HL-60/S4 treated with phorbol 12-myristate 13-acetate at 8.2 ng/mL for 4 days and 3 days (cell line): ENCODE data around the gene PIK3IP1.

ENCODE experiments used
- in situ Hi-C: fragments of 300-500 bp; cut with MboI; formaldehyde crosslinking; loops from 2 replicates; pipeline ENCODE4 v1.15.0; 2022; ENCODE audit warnings: low sequenced_read_pairs

PIK3IP1 gene

DNA sequence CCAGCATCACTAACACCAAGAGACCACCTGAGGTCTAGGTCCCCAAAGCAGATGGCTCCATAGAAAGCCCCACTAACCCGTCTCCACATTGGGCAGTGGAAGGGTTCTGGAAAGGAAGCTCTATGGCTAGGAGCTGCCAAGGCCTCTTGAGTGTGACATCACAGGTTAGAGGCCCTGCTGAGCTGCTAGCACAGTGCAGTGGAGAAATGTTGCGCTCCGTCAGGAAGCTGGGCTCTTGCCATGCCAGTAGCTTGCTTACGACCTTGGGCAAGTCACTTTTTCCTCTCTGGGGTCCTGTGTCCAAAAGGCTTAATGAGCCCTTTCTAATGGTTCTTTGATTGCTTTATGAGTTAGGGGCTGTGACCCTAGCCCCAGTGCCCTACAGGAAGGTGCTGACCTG, 10.6 kb downstream of the PIK3IP1 start:
- in situ Hi-C loops: no loop called here

DNA sequence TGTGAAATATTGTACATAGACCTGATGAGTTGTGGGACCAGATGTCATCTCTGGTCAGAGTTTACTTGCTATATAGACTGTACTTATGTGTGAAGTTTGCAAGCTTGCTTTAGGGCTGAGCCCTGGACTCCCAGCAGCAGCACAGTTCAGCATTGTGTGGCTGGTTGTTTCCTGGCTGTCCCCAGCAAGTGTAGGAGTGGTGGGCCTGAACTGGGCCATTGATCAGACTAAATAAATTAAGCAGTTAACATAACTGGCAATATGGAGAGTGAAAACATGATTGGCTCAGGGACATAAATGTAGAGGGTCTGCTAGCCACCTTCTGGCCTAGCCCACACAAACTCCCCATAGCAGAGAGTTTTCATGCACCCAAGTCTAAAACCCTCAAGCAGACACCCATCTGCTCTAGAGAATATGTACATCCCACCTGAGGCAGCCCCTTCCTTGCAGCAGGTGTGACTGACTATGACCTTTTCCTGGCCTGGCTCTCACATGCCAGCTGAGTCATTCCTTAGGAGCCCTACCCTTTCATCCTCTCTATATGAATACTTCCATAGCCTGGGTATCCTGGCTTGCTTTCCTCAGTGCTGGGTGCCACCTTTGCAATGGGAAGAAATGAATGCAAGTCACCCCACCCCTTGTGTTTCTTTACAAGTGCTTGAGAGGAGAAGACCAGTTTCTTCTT, 12.3 kb downstream of the PIK3IP1 start:
- in situ Hi-C loops: no loop called here

DNA sequence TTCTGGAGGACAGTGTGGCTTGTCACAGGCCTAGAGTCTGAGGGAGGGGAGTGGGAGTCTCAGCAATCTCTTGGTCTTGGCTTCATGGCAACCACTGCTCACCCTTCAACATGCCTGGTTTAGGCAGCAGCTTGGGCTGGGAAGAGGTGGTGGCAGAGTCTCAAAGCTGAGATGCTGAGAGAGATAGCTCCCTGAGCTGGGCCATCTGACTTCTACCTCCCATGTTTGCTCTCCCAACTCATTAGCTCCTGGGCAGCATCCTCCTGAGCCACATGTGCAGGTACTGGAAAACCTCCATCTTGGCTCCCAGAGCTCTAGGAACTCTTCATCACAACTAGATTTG, 13.0 kb downstream of the PIK3IP1 start:
- in situ Hi-C loops: no loop called here

DNA sequence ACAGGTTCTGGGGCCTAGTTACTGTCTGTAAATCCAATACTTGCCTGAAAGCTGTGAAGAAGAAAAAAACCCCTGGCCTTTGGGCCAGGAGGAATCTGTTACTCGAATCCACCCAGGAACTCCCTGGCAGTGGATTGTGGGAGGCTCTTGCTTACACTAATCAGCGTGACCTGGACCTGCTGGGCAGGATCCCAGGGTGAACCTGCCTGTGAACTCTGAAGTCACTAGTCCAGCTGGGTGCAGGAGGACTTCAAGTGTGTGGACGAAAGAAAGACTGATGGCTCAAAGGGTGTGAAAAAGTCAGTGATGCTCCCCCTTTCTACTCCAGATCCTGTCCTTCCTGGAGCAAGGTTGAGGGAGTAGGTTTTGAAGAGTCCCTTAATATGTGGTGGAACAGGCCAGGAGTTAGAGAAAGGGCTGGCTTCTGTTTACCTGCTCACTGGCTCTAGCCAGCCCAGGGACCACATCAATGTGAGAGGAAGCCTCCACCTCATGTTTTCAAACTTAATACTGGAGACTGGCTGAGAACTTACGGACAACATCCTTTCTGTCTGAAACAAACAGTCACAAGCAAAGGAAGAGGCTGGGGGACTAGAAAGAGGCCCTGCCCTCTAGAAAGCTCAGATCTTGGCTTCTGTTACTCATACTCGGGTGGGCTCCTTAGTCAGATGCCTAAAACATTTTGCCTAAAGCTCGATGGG, 13.5 kb downstream of the PIK3IP1 start:
- in situ Hi-C loops: no loop called here

DNA sequence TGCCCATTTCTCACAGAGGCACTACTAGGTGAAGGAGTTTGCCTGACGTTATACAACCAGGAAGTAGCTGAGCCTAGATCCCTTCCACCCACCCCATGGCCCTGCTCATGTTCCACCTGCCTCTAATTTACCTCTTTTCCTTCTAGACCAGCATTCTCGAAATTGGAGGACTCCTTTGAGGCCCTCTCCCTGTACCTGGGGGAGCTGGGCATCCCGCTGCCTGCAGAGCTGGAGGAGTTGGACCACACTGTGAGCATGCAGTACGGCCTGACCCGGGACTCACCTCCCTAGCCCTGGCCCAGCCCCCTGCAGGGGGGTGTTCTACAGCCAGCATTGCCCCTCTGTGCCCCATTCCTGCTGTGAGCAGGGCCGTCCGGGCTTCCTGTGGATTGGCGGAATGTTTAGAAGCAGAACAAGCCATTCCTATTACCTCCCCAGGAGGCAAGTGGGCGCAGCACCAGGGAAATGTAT, 14.1 kb downstream of the PIK3IP1 start:
- in situ Hi-C loops: no loop called here

DNA sequence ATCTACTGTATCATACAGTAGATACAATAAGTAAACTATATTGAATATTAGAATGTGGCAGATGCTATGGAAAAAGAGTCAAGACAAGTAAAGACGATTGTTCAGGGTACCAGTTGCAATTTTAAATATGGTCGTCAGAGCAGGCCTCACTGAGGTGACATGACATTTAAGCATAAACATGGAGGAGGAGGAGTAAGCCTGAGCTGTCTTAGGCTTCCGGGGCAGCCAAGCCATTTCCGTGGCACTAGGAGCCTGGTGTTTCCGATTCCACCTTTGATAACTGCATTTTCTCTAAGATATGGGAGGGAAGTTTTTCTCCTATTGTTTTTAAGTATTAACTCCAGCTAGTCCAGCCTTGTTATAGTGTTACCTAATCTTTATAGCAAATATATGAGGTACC, 14.5 kb downstream of the PIK3IP1 start:
- in situ Hi-C loops: no loop called here

DNA sequence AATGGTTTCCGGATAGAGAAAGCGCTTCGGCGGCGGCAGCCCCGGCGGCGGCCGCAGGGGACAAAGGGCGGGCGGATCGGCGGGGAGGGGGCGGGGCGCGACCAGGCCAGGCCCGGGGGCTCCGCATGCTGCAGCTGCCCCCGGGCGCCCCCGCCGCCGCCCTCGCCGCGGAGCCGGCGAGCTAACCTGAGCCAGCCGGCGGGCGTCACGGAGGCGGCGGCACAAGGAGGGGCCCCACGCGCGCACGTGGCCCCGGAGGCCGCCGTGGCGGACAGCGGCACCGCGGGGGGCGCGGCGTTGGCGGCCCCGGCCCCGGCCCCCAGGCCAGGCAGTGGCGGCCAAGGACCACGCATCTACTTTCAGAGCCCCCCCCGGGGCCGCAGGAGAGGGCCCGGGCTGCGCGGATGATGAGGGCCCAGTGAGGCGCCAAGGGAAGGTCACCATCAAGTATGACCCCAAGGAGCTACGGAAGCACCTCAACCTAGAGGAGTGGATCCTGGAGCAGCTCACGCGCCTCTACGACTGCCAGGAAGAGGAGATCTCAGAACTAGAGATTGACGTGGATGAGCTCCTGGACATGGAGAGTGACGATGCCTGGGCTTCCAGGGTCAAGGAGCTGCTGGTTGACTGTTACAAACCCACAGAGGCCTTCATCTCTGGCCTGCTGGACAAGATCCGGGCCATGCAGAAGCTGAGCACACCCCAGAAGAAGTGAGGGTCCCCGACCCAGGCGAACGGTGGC, 15.7 kb downstream of the PIK3IP1 start:
- in situ Hi-C loops: no loop called here

DNA sequence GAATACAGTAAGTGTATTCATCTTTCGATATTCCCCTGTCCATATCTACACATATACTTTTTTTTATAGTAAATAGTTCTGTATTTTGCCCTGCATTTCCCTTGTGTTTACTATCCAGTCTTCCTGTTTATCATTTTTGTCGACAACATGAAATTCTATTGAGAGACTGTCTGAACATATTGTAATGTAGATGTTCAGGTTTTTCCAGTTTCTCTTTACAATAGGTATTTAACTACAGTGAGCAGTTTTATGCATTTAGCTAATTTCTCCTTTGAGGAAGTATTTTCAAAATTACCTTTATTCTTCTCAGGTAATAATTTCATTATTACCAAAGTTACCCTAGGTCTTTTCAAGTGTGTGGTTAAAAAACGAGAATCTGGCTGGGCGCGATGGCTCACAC, 16.7 kb downstream of the PIK3IP1 start:
- in situ Hi-C loops: no loop called here

DNA sequence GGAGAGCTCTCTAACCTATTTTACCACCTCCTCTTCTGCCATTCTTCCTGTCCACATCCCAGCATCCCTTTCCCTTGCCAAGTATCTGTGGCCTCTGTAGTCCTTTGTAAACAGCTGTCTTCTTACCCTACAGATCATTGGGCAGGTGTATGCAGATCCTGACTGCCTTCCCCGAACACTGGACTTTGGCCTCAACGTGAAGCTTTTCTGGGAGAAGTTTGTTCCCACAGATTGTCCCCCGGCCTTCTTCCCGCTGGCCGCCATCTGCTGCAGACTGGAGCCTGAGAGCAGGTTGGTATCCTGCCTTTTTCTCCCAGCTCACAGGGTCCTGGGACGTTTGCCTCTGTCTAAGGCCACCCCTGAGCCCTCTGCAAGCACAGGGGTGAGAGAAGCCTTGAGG, 17.3 kb downstream of the PIK3IP1 start:
- in situ Hi-C loops: no loop called here

DNA sequence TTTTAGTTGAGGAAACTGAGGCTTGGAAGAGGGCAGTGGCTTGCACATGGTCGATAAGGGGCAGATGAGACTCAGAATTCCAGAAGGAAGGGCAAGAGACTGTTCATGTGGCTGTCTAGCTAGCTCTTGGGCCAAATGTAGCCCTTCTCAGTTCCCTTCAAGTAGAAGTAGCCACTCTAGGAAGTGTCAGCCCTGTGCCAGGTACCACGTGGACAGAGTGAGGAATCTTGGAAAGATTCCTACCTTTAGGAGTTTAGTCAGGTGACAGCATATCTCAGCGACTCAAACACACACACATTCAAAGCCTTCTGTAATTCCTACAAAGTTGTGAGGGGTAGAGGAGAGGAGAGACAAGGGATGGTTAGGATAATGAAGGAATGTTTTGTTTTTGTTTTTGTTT, 18.3 kb downstream of the PIK3IP1 start:
- in situ Hi-C loops: no loop called here

DNA sequence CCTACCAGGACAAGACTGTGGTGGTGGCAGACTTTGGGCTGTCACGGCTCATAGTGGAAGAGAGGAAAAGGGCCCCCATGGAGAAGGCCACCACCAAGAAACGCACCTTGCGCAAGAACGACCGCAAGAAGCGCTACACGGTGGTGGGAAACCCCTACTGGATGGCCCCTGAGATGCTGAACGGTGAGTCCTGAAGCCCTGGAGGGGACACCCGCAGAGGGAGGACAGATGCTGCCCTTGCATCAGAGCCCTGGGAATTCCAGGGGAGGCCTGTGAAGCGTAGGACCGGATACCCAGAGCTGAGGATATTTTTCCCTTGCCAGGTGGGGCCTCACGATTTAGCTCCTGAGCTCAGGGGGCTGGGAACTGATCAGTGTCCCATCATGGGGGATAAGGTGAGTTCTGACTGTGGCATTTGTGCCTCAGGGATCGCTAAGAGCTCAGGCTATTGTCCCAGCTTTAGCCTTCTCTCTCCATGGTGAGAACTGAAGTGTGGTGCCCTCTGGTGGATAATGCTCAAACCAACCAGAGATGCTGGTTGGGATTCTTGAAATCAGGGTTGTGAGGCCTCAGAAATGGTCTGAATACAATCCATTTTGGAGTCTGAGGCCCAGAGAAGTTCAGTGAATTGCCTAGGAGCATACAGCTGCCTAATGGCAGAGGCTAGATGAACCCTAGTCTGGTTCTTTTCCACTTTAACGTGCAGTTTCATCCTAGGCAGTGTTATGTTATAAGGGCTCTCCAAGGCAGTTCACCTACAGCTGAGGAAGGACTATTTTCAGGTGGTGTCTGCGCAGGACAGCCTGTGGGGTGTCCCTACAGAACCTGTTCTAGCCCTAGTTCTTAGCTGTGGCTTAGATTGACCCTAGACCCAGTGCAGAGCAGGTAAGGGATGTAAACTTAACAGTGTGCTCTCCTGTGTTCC, 19.5 kb downstream of the PIK3IP1 start:
- in situ Hi-C loops: no loop called here

DNA sequence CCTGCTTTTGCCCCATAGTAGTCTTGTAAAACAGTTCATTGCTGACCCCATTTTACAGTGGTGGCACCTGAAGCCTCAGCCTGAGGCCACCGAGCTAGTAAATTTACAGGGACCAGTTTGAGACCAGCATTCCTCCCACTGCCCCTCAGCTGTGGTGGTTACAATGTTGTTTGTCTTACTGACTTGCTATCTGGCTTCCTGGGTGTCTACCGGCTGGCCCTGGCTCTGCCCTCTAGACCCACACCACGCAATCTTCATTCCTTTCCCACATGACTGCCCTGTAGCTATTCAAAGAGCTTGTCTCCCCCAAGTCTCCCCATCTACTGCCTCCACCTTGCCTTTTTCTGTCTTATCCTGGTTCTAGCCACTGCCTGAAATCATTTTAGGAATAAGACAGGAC, 20.8 kb downstream of the PIK3IP1 start:
- in situ Hi-C loops: no loop called here

DNA sequence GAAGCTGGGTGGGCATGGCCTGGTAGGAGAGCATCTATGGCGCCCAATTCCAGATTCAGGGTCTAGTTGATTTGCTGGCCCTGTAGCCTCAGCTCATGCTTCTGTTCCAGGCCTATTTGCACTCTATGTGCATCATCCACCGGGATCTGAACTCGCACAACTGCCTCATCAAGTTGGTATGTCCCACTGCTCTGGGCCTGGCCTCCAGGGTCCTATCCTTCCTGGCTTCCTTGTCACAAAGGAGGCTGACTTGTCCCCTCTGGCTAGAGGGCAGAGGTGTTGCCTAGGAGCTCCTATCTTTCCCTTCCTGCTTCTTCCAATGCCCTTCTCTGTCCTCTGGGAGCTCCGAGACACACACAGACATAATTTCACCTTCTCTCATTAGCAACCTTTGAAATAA, 21.3 kb downstream of the PIK3IP1 start:
- in situ Hi-C loops: no loop called here

DNA sequence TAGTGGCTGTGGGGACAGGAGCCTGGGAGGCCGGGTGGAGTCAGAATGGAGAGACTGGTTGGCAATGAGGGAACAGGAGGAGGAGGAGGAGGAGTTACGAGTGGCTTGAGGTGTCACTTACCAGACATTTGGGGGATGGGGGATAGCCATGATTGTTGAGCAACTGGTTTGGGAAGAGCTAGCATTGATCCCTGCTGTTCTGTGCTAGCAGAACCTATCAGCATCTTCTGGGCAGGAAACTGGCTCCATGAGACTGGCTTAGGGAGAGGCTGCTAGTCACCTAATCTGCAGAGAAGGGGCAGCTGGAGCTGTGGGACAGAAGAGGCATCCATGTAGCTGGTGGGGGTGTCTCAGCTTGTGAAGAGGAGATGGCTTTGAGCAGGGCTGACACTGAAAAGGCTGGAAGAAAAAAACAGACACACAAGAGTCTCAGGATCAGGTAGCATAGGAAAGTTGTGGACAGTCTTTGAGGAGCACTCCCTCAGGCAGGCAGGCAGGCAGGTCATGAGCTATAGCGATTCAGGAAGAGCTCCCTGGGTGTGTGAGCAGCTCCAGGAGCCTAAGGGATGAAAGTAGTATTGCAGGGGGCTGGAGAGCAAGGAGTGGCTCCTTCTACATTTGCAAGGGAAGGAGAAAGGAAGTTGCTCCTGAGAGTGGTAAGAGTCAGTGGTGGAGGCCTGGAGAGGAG, 22.3 kb downstream of the PIK3IP1 start:
- in situ Hi-C loops: no loop called here

DNA sequence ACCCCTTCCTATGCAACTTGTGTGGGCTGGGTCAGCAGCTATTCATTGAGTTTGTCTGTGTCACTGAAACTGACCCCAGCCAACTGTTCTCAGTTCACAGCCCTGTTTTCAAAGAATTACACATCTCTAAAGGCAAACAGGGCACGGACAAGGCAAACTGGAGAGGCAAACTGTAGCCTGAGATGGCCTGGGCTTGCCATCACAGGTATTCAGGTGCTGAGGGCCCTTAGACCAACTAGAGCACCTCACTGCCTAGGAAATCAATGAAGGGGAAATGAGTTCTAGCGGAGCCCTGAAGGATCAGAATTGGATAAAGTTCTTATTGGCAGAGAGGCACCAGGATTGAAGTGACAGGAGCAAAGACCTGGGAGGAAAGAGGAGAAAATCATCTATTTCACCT, 24.0 kb downstream of the PIK3IP1 start:
- in situ Hi-C loops: no loop called here

DNA sequence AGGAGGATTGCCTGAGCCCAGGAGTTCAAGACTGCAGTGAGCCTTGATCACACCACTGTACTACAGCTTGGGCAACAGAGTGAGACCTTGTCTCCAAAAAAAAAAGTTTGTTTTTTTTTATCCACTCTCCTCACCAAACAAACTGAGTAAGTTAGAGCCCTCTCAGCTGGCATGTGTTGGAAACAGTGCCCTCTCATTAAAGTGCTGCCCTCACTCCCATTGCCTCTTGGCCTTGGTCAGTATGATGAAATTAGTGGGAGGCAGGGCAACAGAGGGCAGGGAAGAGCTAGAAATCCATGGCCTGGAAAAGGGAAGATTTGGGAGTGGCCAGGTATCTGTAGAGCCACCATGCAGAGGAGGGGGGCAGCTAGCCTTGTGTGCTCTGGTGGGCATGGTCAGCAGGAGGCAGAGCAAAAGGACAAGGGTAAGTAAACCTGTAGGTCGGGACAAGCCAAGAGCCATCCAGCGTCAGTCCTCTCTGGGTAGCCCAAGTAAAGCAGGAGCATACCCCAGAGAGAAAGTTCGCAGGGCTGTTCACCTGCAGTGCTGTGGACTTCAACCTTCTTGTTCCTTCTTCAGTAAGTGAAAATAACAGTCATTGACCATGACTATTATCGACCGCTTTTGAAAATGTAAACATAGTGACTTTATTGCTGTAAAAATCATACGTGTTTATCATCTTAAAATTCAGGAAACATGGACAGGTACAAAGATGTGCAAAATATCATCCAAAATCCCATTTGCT, 28.2 kb downstream of the PIK3IP1 start:
- in situ Hi-C loops: no loop called here

DNA sequence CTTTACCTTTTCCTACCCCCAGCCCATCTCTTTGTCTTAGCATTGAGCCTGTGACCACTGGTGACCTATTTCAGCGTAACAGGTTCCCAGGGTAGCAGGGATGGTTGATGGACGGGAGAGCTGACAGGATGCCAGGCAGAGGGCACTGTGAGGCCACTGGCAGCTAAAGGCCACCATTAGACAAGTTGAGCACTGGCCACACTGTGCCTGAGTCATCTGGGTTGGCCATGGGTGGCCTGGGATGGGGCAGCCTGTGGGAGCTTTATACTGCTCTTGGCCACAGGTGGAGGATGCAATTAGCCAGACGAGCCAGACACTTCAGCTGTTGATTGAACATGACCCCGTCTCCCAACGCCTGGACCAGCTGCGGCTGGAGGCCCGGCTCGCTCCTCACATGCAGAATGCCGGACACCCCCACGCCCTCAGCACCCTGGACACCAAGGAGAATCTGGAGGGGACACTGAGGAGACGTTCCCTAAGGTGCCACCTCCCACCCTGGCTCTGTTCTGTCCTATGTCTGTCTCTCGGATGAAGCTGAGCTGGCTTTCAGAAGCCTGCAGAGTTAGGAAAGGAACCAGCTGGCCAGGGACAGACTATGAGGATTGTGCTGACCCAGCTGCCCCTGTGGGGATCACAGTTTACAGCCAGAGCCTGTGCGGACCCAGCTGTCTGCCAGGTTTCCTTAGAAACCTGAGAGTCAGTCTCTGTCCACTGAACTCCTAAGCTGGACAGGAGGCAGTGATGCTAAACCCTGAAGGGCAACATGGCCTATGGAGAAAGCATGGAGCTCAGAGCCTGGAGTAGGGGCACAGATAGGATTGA, 29.8 kb downstream of the PIK3IP1 start:
- in situ Hi-C loops: no loop called here

DNA sequence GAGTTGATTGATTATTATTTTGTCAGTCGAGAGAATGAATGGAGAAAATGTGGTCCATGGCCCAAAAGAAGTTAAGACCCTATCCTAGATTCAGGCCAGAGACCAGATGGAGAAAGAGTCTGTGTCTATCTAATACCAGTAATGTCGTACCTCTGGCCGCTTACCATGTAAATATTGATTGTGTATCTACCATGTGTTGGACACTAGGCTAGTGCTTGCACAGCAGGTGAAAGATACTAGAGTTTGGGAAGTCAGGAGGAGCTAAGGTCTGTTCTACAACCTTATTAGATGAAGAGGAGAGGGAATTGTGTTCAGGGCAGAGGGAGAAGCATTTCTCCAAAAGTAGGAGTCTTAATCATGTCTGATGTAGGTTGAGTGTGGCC, 31.8 kb downstream of the PIK3IP1 start:
- in situ Hi-C loops: no loop called here
